Endothelial cell (in vitro differentiated cells): ENCODE data around the gene SFXN1. TPM values are rescaled to one million over a fixed set of nuclear protein-coding genes. Genes with fewer than 3 reads are reported as not detected.
"Not testable (repeated sequence)": the region's sequence is repeated elsewhere in the genome, so short reads cannot be mapped to it uniquely, and the experiment has no call there.

Experiments
- DNase-seq: peaks from one replicate; pipeline ENCODE4 v3.0.0; 2021; ENCODE audit warnings: low spot score
- H3K27ac Mint-ChIP-seq: one replicate; pipeline ENCODE4 v1.8.0; 2021; ENCODE audit warnings: mixed read lengths, inconsistent platforms; ENCODE audit not compliant: unreplicated experiment
- H3K27me3 Mint-ChIP-seq: one replicate; pipeline ENCODE4 v1.8.0; 2021; ENCODE audit warnings: mild to moderate bottlenecking, moderate library complexity, mixed read lengths, inconsistent platforms; ENCODE audit not compliant: unreplicated experiment
- H3K36me3 Mint-ChIP-seq: one replicate; pipeline ENCODE4 v1.8.0; 2021; ENCODE audit warnings: mild to moderate bottlenecking, low read depth, mixed read lengths, inconsistent platforms; ENCODE audit not compliant: unreplicated experiment
- H3K4me1 Mint-ChIP-seq: one replicate; pipeline ENCODE4 v1.8.0; 2021; ENCODE audit warnings: mild to moderate bottlenecking, mixed read lengths, inconsistent platforms; ENCODE audit not compliant: unreplicated experiment
- H3K4me3 Mint-ChIP-seq: one replicate; pipeline ENCODE4 v1.8.0; 2021; ENCODE audit warnings: mild to moderate bottlenecking, mixed read lengths, inconsistent platforms; ENCODE audit not compliant: unreplicated experiment
- H3K9me3 Mint-ChIP-seq: one replicate; pipeline ENCODE4 v1.8.0; 2021; ENCODE audit warnings: mixed read lengths, inconsistent platforms; ENCODE audit not compliant: unreplicated experiment
- CTCF ChIP-seq: fragments of 200-600 bp; sonication (generic); IDR thresholded peaks from one replicate; pipeline ENCODE4 v1.5.0; 2021; ENCODE audit warnings: antibody characterized with exemption; ENCODE audit not compliant: unreplicated experiment
- total RNA-seq: library from RNA; stranded (reverse); fragmentation: NEBNext Ultra II Directional; extraction: Animal tissue kit (Norgen Biotek cat#: 25700); gene quantifications from one replicate; pipeline ENCODE4 v1.2.1, GENCODE V29; 2021; ENCODE audit not compliant: unreplicated experiment

Gene SFXN1
- total RNA-seq, 1 donor from 2014 or later = 53.9 TPM

- no peaks in the 10 kb centered on the region for H3K9me3 Mint-ChIP-seq
- H3K4me3 Mint-ChIP-seq = no peak overlapping the region
- H3K36me3 Mint-ChIP-seq = no peaks in the 10 kb centered on the region
- H3K27me3 Mint-ChIP-seq = peaks cover 11% of the 10 kb centered on the region
- TF ChIP-seq CTCF = no peak
- no peak overlapping the region for H3K27ac Mint-ChIP-seq
- DNase-seq = peak; percentile 14
- peaks cover 4% of the 10 kb centered on the region for H3K4me1 Mint-ChIP-seq
Observed at GRCh38 chr5:175443514-175444059, 34.8 kb upstream of the SFXN1 start.

GRCh38 chr5:175444060-175444904 lies 34.1 kb upstream of the SFXN1 start, which contains the start of gene DRD1:
TSS of gene DRD1 (minus strand) at chr5:175444182. CDS start at chr5:175443099, 1,083 bp downstream.
- TF ChIP-seq CTCF = peak; percentile 87
- peak; percentile 80 for DNase-seq
- H3K27ac Mint-ChIP-seq = no peak within 1 kb of the TSS
- peak within 1 kb of the TSS; percentile 82 for H3K4me3 Mint-ChIP-seq
- H3K9me3 Mint-ChIP-seq = no peaks in the 10 kb centered on the region
- no peaks in the 10 kb centered on the region for H3K36me3 Mint-ChIP-seq
- H3K27me3 Mint-ChIP-seq = peaks cover 11% of the 10 kb centered on the region
- H3K4me1 Mint-ChIP-seq = peaks cover 4% of the 10 kb centered on the region

GRCh38 chr5:175444905-175445456 lies 33.4 kb upstream of the SFXN1 start:
- H3K36me3 Mint-ChIP-seq = no peaks in the 10 kb centered on the region
- no peaks in the 10 kb centered on the region for H3K9me3 Mint-ChIP-seq
- TF ChIP-seq CTCF = peak; percentile 36
- no peak overlapping the region for H3K27ac Mint-ChIP-seq
- H3K4me3 Mint-ChIP-seq = peak overlapping the region; percentile 82
- H3K4me1 Mint-ChIP-seq = peaks cover 4% of the 10 kb centered on the region
- H3K27me3 Mint-ChIP-seq = peaks cover 11% of the 10 kb centered on the region
- DNase-seq = no peak

GRCh38 chr5:175446378-175446777 lies 32.0 kb upstream of the SFXN1 start:
- H3K36me3 Mint-ChIP-seq, H3K27ac Mint-ChIP-seq, H3K4me3 Mint-ChIP-seq, H3K9me3 Mint-ChIP-seq, DNase-seq, H3K4me1 Mint-ChIP-seq: not testable (repeated sequence)
- peaks cover 12% of the 10 kb centered on the region for H3K27me3 Mint-ChIP-seq

- Mint-ChIP-seq H3K27ac (no peak overlapping the region), H3K36me3 (no peaks in the 10 kb centered on the region), H3K4me1 (peaks cover 4% of the 10 kb centered on the region), H3K4me3 (no peak overlapping the region), H3K27me3 (peaks cover 11% of the 10 kb centered on the region), H3K9me3 (no peaks in the 10 kb centered on the region)
- no peak for TF ChIP-seq CTCF
- no peak for DNase-seq
Observed at GRCh38 chr5:175447571-175447970, 30.8 kb upstream of the SFXN1 start.
